ENCODE measurements around the gene NUDT4.

NUDT4 gene

GRCh38 chr12:93453633-93454032, 75.9 kb downstream of the NUDT4 start:
- Mint-ChIP-seq H3K27ac (no peak overlapping the region), H3K27me3 (ENCODE audit: low read depth, poor library complexity) (peaks cover 11% of the 10 kb centered on the region), H3K9me3 (peaks cover 4% of the 10 kb centered on the region), H3K36me3 (ENCODE audit: low read depth) (no peaks in the 10 kb centered on the region), H3K4me1 (peaks cover 10% of the 10 kb centered on the region), H3K4me3 (no peak overlapping the region)
- TF ChIP-seq, protein P1, sequence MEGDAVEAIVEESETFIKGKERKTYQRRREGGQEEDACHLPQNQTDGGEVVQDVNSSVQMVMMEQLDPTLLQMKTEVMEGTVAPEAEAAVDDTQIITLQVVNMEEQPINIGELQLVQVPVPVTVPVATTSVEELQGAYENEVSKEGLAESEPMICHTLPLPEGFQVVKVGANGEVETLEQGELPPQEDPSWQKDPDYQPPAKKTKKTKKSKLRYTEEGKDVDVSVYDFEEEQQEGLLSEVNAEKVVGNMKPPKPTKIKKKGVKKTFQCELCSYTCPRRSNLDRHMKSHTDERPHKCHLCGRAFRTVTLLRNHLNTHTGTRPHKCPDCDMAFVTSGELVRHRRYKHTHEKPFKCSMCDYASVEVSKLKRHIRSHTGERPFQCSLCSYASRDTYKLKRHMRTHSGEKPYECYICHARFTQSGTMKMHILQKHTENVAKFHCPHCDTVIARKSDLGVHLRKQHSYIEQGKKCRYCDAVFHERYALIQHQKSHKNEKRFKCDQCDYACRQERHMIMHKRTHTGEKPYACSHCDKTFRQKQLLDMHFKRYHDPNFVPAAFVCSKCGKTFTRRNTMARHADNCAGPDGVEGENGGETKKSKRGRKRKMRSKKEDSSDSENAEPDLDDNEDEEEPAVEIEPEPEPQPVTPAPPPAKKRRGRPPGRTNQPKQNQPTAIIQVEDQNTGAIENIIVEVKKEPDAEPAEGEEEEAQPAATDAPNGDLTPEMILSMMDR (IDR thresholded peaks at IDR 0.05) = no peak
- no peak for DNase-seq

GRCh38 chr12:93456077-93456476, 78.4 kb downstream of the NUDT4 start:
- Mint-ChIP-seq H3K4me1 (no peaks in the 10 kb centered on the region), H3K4me3 (no peak overlapping the region), H3K9me3 (no peaks in the 10 kb centered on the region), H3K27ac (no peak overlapping the region), H3K27me3 (ENCODE audit: low read depth, poor library complexity) (peaks cover 10% of the 10 kb centered on the region), H3K36me3 (ENCODE audit: low read depth) (no peaks in the 10 kb centered on the region)
- TF ChIP-seq, protein P1 (IDR thresholded peaks at IDR 0.05) = no peak
- no peak for DNase-seq
